Uterus (tissue), 2 donors: ENCODE data around the gene ATOH7.

ENCODE experiments used
- CTCF ChIP-seq, 4 experiments: fragments of 200-600 bp in 2 of 4; fragments of 450-650 bp in 2 of 4; sonication (generic) in 2 of 4; IDR thresholded peaks; one replicate each; pipeline ENCODE4 v1.5.1; 2016 to 2019; ENCODE audit warnings: antibody characterized with exemption in 4 of 4, mild to moderate bottlenecking in 2 of 4, moderate library complexity in 1 of 4
- POLR2A ChIP-seq, 2 donors: fragments of 450-650 bp; IDR thresholded peaks; one replicate each; pipeline ENCODE4 v1.6.1; 2016; ENCODE audit warnings: antibody characterized with exemption in 2 of 2, mild to moderate bottlenecking in 1 of 2, moderate library complexity in 1 of 2

GRCh38 chr10:68269562-68270290 is 37.8 kb upstream of the ATOH7 start:
- TF ChIP-seq POLR2A (IDR thresholded peaks at IDR 0.05) (no peak), CTCF (IDR thresholded peaks at IDR 0.05) (no peak)
